ENCODE results near the gene AFAP1L1.
"Not testable (repeated sequence)": the region's sequence is repeated elsewhere in the genome, so short reads cannot be mapped to it uniquely, and the experiment has no call there.

Gene AFAP1L1

DNA sequence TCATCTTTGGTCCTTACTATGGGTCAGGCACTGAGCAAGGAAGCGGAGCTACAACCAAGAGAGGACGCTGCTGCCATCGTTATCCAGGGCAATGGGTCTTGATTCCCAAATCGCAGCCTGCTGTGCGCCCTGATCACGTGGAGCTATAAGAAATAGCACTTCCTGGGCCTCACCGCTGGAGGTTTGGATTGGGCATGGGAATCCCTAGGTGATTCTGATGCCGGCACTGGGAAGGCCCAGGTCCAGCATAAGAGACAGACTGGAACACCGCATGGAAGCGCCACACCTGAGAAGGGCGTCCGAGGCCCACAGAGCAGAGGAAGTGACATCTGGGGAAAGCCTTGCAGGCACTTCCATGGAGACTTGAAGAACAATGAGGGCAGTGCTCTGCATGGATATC is 104.4 kb downstream of the AFAP1L1 start:
- no peak for DNase-seq

DNA sequence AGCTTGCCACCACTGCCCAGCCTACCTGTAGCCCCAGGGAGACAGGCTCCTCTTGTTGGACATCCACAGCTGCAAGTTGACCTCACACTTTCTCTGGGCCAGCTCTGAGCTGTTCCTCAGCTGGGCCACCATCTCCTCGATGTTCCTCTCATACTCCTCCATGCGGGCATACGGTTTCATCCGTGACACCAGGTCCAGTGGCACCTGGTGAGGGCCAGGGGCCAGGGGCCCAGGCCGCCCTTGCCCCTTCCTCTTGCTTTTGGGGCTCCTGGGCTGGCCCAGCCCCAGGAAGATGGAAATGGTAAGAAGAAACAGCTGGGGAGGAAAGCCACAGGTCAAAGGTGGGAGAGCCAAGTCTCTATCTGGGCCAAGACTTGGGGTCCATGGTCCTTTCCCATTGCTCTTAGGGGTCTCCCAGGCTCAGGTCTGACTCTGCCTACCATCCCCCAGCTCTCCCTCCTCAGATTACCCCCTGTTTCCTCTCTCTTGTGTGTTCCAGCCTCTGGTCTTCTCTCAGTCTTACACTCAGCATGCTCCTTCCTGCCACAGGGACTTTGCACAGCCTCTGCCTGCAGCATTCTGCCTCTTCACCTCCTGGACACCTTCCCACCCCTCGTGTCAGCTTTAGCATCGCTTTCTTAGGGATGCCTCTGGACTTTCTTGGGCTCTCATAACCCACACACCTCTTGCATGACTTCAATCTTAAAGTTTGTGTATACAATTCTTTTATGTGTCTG is 105.2 kb downstream of the AFAP1L1 start:
- DNase-seq, result no peak

DNA sequence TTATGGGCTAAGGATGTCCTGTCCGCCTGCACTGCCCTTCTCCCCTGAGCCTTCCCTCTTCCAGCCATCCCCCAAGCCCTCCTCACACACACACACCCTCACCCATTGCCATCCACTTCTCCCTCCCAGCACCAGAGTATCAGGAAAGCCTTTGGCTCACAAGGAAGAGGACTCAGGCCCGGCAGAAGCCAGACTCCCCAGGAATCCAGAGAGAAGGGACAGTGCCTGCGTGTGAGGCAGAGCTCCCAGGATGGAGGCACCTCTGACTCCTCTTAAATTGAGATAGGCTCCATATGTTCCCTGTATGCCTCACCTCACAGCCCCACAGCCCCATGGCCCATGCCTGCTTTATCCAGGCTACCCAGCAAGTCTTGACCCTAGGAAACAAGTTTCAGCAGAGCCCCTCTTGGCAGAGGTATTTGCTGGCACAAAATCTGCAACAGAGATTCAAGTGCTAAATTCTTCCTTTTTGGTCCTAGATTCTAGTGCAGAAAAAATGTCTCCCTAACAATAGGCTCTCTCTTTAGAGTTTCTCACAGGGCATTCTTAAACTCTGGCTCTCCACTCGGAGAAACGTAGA is 106.7 kb downstream of the AFAP1L1 start:
- no peak for DNase-seq

DNA sequence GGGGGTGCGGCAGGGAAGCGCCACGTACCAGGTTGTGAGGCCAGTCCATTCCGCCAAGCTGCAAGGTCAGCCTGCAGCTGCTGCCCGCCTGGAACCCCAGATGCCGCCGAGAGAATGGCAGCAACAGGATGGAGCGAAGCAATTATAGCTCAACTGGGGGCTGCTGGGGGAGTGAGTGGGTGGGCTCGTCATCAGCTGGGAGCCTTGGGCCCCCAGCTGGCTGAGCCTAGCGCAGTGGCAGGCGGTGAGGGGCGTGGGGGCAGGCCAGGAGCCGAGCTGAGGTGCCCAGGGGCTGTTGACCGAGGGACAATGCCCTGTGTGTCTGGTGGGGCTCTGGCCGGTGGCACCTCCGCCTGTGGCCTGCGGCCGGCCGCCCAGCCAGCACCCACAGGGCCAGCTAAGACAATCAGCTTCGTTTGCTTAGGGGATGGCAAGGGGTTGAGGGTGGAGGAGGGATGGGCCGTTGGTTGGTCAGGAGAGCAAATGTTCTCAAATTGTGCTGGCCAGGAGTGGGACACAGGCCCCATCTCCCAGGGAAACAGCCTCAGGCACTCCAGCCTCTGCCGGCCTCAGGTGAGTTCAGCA is 107.6 kb downstream of the AFAP1L1 start, which contains the start of gene IL17B:
TSS of gene IL17B (minus strand) at position 116 of the 585 bp plus-strand sequence. CDS start at position 49, 67 bp downstream.
- DNase-seq, result no peak

DNA sequence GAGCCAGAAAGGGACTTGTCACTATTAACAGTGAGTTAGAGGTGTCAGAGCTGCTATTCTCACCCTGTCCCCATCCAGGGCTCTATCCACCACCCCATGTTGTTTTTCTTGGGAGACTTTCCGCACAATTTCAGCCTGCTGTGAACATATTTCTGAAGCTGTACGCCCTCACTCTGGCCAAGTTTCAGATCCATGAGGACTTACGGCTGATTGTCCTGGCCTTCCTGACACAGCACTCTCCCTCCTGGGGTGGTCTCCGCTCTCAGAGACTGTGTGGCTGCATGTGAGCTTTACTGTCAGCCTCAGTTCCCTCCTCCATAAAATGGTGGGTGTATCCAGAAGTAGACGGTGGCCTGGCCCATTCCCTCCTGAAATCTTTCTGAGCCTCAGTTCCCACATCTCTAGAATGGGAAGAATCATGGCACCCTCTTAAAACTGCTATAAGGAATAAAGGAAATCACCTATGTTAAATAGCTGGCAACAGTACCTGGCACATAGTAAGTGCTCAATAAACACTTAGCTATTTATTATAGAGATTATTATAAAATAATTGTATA is 108.2 kb downstream of the AFAP1L1 start:
- DNase-seq, result no peak

DNA sequence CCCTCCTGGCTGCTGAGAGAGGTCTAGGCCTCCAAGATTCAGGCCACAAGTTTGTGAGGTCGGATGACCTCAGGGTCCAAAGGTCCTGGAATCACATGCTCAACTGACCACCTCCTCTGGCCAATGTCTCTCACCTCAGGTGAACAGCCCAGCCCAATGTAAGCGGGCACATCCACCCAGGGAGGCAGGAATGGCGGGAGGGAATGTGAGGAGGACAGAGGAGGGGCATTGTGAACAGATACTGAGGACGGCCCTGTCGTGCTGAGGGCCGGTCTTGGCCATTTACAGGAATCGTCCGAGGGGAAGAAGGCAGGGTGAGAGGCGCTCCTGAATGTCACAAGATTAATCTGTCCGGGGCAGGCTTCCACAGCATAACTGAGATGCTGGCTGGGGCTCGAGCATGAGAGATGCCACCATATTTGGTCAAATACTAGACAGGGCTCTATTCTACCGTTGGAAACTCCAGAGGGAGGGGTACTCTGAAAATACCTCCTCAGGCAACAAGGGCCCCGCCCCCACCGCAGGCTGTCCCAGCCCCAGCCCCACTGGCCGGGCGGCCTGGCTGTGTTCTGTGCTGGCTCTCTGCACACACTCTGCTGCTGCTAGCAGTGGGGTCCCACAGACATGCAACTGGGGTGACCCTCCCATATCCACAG is 108.9 kb downstream of the AFAP1L1 start:
- DNase-seq, result no peak

DNA sequence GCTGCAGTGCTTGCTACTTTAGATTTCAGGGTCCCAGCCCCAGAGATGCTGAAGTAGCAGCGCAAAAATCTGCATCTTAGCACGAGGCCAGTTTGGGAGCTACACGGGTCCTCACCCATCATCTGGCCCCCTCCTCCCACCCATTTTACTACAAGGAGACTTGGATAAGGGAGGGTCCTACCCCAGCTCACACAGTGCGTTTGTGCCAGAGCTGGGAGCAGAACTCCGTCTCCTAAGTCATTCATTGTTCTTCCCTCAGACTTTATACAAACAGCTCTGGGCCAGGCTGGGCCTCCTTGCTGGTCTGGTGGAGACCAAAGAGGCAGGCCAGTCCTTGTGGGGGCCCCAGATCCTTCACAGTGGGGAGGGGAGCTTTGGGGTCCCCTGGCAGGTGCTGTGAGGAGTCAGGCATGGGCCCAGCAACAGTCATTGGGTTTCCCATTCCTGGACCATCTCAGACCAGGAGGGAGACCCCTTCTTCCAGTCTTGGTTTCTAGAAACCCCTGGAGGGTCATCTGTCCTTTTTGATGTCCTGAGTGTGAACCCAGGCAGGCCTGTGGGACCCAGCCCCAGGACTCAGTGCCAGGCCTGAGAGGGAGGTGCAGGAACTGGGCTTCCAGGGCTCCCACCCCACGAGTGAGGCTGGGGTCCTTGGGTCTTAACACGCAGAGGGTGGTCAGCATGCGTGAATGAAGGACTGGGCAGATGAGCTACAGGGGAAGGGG is 109.8 kb downstream of the AFAP1L1 start:
- no peak for DNase-seq

DNA sequence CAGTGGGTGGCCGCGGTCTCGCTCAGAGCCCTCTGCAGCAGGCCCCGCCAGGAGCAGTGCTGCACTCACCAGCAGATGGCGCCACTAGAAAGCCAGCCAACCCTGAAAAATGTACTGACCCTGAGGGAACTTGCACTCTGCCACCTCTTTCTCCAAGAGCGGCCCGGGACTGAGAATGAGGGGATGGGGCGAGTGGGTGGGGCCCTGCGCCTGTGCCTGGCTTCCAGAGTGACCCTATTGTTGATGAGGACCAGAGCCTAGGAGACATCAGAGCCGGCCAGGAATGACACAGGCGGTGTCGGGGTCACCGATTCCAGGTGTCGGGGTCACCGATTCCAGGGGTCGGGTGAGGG is 110.3 kb downstream of the AFAP1L1 start:
- peak; percentile 85 for DNase-seq

DNA sequence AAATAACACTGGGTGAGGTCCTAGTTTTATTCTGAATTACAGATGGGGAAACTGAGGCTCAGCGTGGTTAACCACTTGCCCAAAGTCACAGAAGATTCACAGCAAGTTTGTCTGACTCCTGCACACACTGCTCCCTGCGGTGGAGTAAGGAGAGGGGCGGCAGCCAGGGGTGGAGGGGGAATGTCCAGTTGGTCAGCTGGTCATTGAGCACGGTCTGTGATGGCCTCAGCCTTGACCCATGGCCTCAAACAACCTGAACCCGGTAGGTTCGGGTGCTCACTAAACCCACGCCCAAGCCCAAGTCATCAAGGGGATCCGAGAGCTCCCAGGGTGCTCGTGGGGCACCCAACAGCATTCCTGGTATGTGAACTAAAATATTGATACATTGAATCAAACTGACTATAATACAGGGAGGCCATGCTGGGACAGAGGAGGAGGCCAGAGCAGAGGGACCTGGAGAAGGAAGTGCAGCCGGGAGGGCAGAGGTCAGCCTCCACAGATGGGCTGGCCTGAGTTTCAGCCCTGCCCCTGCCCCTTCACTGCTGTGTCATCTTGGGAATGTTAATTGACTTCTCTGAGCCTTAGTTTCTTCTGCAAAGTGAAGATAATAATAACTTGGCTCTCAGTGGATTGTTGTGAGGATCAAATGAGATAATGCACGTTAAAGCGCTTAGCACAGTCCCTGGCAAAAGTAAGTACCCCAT is 111.0 kb downstream of the AFAP1L1 start:
- DNase-seq, result no peak

DNA sequence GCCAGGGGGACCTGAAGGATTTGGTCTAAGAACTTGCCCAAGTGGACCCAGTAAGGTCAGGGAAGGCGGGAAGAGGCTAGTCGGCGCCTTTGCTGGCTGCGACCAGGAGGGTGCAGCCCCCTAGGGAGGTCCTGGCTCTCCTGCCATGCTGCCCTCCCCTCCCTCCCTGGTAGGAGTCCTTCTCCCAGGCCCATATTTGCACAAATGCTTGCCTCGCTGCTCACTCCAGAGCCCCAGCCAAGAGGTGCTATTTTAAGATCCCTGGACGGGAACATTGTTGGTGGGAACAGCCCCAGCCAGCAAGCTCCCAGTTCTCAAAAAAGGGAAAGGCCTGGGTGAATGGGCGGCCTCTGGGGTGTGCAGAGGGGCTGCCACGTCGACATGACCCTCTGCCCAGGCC is 111.7 kb downstream of the AFAP1L1 start:
- no peak for DNase-seq

DNA sequence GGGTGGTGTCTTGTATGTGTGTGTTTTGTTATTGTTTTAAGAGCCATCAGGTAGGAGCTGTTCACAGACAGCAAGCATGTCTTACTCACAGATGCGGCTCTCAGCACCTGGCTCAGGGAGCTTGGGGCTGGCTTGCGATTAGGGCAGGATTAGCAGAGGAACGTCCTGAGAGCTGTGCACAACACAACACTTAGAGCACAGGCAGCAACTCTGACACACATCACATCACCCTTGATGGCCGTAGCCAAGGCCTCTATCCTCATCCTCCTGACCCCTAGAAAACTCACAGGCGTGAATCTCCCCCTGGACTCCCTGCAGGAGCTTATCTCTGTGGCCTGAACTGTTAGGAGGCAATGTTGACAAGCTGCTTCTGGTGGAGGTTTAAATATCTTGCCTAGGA is 114.5 kb downstream of the AFAP1L1 start:
- no peak for DNase-seq

DNA sequence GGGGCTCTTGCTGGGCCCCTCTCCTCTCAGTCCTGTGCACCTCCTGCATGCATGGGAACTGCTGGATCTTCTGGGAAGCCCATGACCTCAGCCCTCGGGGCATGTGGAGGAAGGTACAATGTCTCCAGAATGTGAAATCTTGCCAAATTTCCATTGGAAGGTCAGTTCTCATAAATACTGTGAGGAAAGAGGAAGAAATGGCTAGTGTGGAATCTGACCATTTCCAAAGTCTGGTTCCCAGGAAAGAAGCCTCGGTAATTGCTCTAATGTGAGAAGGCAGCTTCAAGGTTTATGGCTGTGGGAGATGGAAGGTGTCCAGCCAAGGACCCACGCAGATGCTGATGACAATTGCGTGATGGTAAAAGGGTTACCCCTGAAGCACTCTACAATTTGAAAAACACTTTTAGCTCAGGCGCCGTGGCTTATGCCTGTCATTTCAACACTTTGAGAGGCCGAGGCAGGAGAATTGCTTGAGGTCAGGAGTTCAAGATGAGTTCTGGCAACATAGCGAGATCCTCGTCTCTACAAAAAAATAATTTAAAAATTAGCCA is 115.5 kb downstream of the AFAP1L1 start:
- DNase-seq, result no peak

DNA sequence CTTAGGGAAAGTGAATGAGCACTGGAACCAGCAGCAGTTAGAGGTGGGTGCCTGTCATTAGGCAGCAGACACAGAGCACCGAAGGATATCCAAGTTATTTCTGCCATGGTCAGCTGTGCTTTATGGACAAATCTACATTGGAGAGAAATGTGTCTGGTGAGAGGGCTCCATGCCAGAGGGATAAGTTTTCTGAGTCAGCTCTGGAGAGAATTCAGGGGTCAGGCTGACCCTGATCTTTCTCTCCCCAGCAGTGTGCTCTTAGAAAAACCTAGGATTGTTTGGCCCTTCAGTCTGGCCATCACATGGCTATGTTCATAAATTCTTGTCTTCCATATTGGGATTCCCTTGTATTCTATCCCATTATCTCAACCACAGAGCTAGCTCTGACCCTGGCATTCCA is 116.3 kb downstream of the AFAP1L1 start:
- no peak for DNase-seq

DNA sequence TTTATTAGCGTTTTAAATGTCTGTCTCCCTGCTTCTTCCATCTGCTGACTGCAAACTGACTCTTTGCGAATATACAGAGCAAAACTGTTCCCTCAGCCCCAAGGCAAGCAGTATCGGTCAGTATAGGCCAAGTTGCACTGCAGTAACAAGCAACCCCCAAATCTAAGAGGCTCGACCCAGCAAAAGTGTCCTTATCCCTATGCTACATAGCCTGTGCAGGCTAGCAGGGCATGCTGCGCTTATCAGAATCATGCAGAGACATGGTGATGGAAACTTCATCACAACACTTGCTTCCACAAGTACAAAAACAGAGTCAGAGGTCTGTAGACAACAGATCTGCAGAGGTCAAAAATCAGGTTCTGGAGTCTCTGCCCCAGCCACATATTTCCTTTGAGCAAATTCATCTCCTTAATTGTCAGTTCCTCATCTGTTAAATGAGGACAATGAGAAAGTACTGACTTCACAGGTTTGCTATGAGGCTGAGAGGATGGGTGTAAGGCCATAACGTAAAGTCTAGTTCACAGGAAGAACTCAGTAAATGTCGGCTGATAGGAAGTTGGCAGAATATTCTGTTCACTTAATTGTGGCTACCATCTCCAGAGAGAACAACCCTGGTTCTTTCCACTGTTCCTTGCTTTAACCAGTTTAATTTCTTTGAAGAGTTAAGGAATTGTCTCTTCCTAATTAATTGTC is 117.0 kb downstream of the AFAP1L1 start:
- no peak for DNase-seq

DNA sequence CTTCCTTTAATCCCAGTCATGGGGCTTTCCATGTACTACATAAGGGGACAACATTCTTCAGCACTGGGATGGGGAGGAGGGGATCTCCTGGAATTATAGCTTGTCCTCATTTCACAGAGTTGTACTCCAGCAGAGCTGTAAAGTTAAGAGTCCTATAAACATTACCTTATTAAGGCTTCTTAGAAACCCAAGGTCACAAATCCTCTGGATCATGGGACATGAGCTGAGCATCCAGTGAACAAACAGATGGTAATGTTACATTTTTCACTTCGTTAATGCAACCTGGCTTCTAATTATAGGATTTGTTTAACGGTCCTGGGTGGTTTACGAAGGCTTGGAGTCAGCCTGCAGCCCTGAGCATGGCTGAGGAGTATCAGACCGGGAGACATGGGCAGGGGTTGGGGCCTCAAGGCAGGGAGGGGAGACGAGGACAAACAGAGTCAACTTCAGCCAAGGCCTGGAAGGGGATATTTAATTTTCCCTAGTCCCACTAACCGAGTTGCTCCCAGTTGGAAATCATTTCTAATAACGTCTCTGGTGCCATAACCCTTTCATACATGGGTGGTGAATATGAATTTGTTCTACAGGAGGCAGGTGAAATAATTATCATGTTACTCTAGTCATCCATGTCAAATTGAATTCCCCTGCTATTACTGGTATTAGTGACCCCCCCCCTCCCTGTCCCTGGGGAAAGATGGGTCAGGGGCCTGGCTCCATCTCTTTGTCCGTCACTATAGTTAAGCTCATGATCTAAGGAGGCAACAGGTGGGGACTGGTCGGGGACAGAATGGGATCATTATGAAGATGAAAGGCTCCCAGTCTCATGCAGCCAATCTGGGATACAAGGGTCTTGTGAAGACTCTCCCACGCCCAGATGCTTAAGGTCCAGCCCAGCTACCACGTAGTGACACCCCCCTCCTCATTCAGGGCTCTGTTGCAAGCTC is 118.2 kb downstream of the AFAP1L1 start:
- DNase-seq, result no peak

DNA sequence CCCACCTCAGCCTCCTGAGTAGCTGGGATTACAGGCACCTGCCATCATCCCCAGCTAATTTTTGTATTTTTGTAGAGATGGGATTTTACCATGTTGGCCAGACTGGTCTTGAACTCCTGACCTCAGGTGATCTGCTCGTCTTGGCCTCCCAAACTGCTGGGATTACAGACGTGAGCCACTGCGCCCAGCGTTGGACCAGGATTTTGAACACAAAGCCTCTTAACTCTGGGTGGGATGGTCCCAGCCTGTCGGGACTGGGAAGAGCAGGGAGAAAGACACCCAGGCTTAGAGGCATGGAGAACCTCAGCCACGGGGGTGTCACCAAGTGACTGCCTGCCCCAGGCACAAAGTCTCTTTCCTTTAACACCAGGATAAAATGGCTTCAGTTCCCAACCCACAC is 119.4 kb downstream of the AFAP1L1 start:
- DNase-seq, result not testable (repeated sequence)

All from activated CD4-positive, alpha-beta T cell treated with anti-CD3 and anti-CD28 coated beads for 48 hours (primary cell).